ENCODE results near the gene CAP2. TPM values are rescaled to one million over a fixed set of nuclear protein-coding genes. Genes with fewer than 3 reads are reported as not detected.

CAP2 gene
- total RNA-seq, 1 experiment from 2014 or later: 11.5 TPM

GRCh38 chr6:17511580-17511979 lies 118.2 kb downstream of the CAP2 start:
- H3K27me3 Mint-ChIP-seq (ENCODE audit: low read depth): no peaks in the 10 kb centered on the region
- no peak overlapping the region for H4K5ac ChIP-seq (ENCODE audit: insufficient read length, low read depth, low read length)
- H2AFZ ChIP-seq (ENCODE audit: low read length): no peak overlapping the region
- no peak overlapping the region for H3K9ac ChIP-seq (ENCODE audit: extremely low read depth, insufficient read length, low read length)
- H3K4me1 ChIP-seq (ENCODE audit: insufficient read depth, low read length): no peaks in the 10 kb centered on the region; the same call in 1 of the 2 replicates
- H3K4me1 Mint-ChIP-seq: no peaks in the 10 kb centered on the region
- H4K91ac ChIP-seq (ENCODE audit: insufficient read length, low read depth, low read length): no peak overlapping the region
- no peak overlapping the region for H3K56ac ChIP-seq (ENCODE audit: insufficient read length, low read depth, low read length)
- no peak overlapping the region for H3K14ac ChIP-seq (ENCODE audit: insufficient read depth, low read length)
- no peaks in the 10 kb centered on the region for H4K20me1 ChIP-seq (ENCODE audit: control insufficient read depth, insufficient read depth, insufficient read length)
- H2BK5ac ChIP-seq (ENCODE audit: insufficient read length, low read length): no peak overlapping the region
- no peak for DNase-seq
- no peak overlapping the region for H3K4me2 ChIP-seq (ENCODE audit: insufficient read depth, insufficient read length, low read length)
- no peaks in the 10 kb centered on the region for H3K79me1 ChIP-seq (ENCODE audit: insufficient read depth, low read depth, low read length, poor library complexity, severe bottlenecking)
- no peak overlapping the region for H3K4ac ChIP-seq (ENCODE audit: low read depth, low read length)
- H4K8ac ChIP-seq (replicated peaks; ENCODE audit: insufficient read length, low read depth, low read length): no peak overlapping the region
- no peak overlapping the region for H2BK20ac ChIP-seq (ENCODE audit: low read depth, low read length, poor library complexity, severe bottlenecking)
- H2BK15ac ChIP-seq (ENCODE audit: low read depth, low read length): no peak overlapping the region
- no peaks in the 10 kb centered on the region for H3K23me2 ChIP-seq (ENCODE audit: insufficient read length, low read depth, low read length, poor library complexity, severe bottlenecking)
- H3K36me3 Mint-ChIP-seq (ENCODE audit: insufficient read depth in 1 of 3, low read depth in 3 of 3): peaks cover 0 to 2% (median 0%) of the 10 kb centered on the region in 3 experiments; a peak in 1 of 7 replicates
- H3T11ph ChIP-seq (ENCODE audit: low read length): no peak overlapping the region
- no peaks in the 10 kb centered on the region for H3K27me3 ChIP-seq (ENCODE audit: insufficient read depth, low read length)
- H3K27ac ChIP-seq (ENCODE audit: insufficient read length, low read depth, low read length): no peak overlapping the region
- H2AK5ac ChIP-seq (ENCODE audit: insufficient read length, low read length): no peak overlapping the region
- no CpG with 5 or more reads among the region's 7 CpGs for WGBS (ENCODE audit: extremely low coverage, insufficient read length, low lambda C conversion rate)
- H2BK12ac ChIP-seq (ENCODE audit: insufficient read length, low read depth, low read length): no peak overlapping the region
- H3K79me2 ChIP-seq (ENCODE audit: insufficient read depth, low read length): no peaks in the 10 kb centered on the region
- TF ChIP-seq, protein P1, sequence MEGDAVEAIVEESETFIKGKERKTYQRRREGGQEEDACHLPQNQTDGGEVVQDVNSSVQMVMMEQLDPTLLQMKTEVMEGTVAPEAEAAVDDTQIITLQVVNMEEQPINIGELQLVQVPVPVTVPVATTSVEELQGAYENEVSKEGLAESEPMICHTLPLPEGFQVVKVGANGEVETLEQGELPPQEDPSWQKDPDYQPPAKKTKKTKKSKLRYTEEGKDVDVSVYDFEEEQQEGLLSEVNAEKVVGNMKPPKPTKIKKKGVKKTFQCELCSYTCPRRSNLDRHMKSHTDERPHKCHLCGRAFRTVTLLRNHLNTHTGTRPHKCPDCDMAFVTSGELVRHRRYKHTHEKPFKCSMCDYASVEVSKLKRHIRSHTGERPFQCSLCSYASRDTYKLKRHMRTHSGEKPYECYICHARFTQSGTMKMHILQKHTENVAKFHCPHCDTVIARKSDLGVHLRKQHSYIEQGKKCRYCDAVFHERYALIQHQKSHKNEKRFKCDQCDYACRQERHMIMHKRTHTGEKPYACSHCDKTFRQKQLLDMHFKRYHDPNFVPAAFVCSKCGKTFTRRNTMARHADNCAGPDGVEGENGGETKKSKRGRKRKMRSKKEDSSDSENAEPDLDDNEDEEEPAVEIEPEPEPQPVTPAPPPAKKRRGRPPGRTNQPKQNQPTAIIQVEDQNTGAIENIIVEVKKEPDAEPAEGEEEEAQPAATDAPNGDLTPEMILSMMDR (conservative IDR thresholded peaks at IDR 0.05): no peak
- H3K27ac Mint-ChIP-seq: no peak overlapping the region
- no peak overlapping the region for H3K4me3 Mint-ChIP-seq
- no peak overlapping the region for H3K18ac ChIP-seq (ENCODE audit: insufficient read length, low read depth, low read length)
- no peak overlapping the region for H3K23ac ChIP-seq (ENCODE audit: insufficient read length, low read depth, low read length)
- no peaks in the 10 kb centered on the region for H3K9me3 Mint-ChIP-seq
- H3K9me3 ChIP-seq (ENCODE audit: control insufficient read depth, low read depth, low read length): no peaks in the 10 kb centered on the region
- no peak overlapping the region for H2BK120ac ChIP-seq (ENCODE audit: low read depth, low read length, poor library complexity, severe bottlenecking)
